GM23248 (cell line): ENCODE measurements around the gene PTGER1.

ENCODE experiments used
- EZH2 ChIP-seq: fragments of 200-600 bp; sonication (generic); IDR thresholded peaks from 2 replicates; pipeline ENCODE4 v1.6.1; 2018; ENCODE audit warnings: antibody characterized with exemption, mild to moderate bottlenecking; ENCODE audit not compliant: insufficient read depth, poor library complexity, severe bottlenecking
- EZH2phosphoT487 ChIP-seq: fragments of 200-600 bp; sonication (generic); IDR thresholded peaks from 2 replicates; pipeline ENCODE4 v1.6.1; 2018; ENCODE audit warnings: antibody characterized with exemption, moderate library complexity, mild to moderate bottlenecking, low read depth; ENCODE audit not compliant: insufficient read depth

DNA sequence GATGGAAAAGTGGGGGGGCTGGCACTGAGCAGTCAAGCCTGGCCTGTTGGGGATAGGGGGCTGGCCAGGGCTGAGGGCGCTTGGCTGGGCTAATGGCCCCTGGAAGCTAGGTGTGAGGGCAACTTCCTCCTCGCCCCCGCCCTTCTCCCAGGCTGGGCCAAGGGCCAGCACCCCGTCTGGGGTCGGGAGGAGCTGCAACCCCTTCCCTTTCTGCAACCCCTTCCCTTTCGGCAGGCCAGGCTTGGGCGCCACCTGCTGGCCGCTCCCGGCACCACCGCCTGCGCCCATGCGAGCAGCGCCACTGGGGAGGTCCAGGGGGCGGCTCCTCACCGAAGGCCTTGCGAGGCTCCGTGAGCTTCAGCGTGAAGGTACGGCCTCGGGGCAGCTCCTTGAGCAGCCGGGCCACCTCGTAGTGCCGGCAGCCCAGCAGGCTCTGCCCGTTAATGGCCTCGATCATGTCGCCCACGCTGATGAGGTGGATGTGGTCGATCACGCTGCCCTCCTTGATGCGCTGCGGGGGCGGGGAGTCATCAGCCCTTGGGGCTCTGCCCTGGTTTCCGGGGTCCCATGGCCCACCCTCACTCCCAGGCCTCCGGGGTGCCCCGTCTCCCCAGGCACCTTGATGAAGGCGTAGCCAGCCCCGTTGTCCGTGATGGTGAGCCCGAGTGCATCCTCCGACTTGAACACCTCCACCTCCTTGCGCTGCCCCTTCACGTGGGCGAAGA lies 5.0 kb upstream of the PTGER1 start:
- TF ChIP-seq EZH2phosphoT487 (no peak), EZH2 (no peak)
